DOHH2 (cell line): Measurements from ENCODE around the gene ABLIM1.

Source experiments
- H3F3A ChIP-seq: fragments of 200-600 bp; sonication (generic), shearing (Covaris generic); 2 replicates; pipeline ENCODE4 v1.6.0; 2016; ENCODE audit warnings: antibody characterized with exemption, mild to moderate bottlenecking; ENCODE audit not compliant: control insufficient read depth, insufficient read depth
- H3K27ac ChIP-seq: fragments of 200-600 bp; sonication (generic); 2 replicates; pipeline ENCODE4 v1.5.1; 2014; ENCODE audit warnings: low read depth, mild to moderate bottlenecking, low read length, moderate library complexity
- H3K27me3 ChIP-seq: fragments of 200-600 bp; sonication (generic); 2 replicates; pipeline ENCODE4 v1.6.1; 2014; ENCODE audit warnings: mild to moderate bottlenecking, low read length, mixed read lengths; ENCODE audit not compliant: control insufficient read depth
- H3K36me3 ChIP-seq: fragments of 200-600 bp; sonication (generic); 2 replicates; pipeline ENCODE4 v1.6.1; 2014; ENCODE audit warnings: mild to moderate bottlenecking, low read length, moderate library complexity, mixed read lengths; ENCODE audit not compliant: control insufficient read depth
- H3K4me1 ChIP-seq: fragments of 200-600 bp; sonication (generic); 2 replicates; pipeline ENCODE4 v1.6.1; 2014; ENCODE audit warnings: mild to moderate bottlenecking, low read length, mixed read lengths; ENCODE audit not compliant: control insufficient read depth
- H3K4me2 ChIP-seq: fragments of 200-600 bp; sonication (generic); 2 replicates; pipeline ENCODE4 v1.6.0; 2014; ENCODE audit warnings: mild to moderate bottlenecking, low read length, moderate library complexity
- H3K4me3 ChIP-seq: fragments of 200-600 bp; sonication (generic); 2 replicates; pipeline ENCODE4 v1.5.1; 2014; ENCODE audit warnings: mild to moderate bottlenecking, low read length, mixed read lengths
- H3K79me2 ChIP-seq: fragments of 200-600 bp; sonication (generic); 2 replicates; pipeline ENCODE4 v1.6.1; 2014; ENCODE audit warnings: mild to moderate bottlenecking, low read length, mixed read lengths; ENCODE audit not compliant: control insufficient read depth
- H3K9me2 ChIP-seq: fragments of 200-600 bp; sonication (generic); replicated peaks from 2 replicates; pipeline ENCODE4 v1.6.1; 2014; ENCODE audit warnings: mild to moderate bottlenecking, low read length, mixed read lengths; ENCODE audit not compliant: control insufficient read depth
- H3K9me3 ChIP-seq: fragments of 200-600 bp; sonication (generic); 2 replicates; pipeline ENCODE4 v1.6.1; 2014; ENCODE audit warnings: antibody characterized with exemption, low read length, mixed read lengths; ENCODE audit not compliant: control insufficient read depth, insufficient read depth
- H4K20me1 ChIP-seq: fragments of 200-600 bp; sonication (generic); 2 replicates; pipeline ENCODE4 v1.6.0; 2014; ENCODE audit warnings: low read depth, mild to moderate bottlenecking, antibody characterized with exemption, low read length, moderate library complexity; ENCODE audit not compliant: control insufficient read depth, insufficient read depth
- EZH2phosphoT487 ChIP-seq: fragments of 200-600 bp; sonication (generic); IDR thresholded peaks from 2 replicates; pipeline ENCODE4 v1.6.1; 2017; ENCODE audit warnings: borderline replicate concordance, mild to moderate bottlenecking, antibody characterized with exemption, low read length, moderate library complexity, mixed read lengths
- TF ChIP-seq, protein P1 (sequence below): fragments of 200-600 bp; sonication (generic); IDR thresholded peaks from one replicate; pipeline ENCODE4 v1.5.1; 2014; ENCODE audit warnings: antibody characterized with exemption, mild to moderate bottlenecking, low read depth, low read length; ENCODE audit not compliant: poor library complexity, severe bottlenecking

Gene ABLIM1

DNA sequence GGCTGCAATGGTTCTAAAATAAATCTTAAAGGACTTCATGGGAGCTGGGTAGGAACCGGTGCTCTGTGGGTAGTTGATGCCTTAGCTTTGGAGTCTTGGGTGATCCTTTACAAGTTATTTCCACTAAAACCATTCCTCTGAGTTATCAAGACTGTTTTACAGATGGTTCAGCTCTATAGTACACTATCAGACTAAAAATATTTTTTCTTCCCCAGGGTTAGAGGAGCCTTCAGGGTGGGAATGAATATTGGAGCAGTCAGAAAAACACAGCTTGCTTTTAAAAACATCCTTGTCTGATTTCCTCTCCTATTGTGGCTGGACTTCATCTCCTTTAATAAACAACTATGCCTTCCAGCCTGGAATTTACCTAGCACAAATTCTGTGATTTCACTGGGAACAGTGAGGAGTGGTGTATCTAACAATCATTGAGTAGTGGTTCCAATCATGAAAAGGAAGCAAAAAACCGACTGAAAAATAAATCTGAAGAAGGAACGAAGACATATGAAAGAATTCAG is 151.1 kb downstream of the ABLIM1 start:
- Histone ChIP-seq H3K4me1 (peaks cover 60% of the 10 kb centered on the region), H3F3A (no peaks in the 10 kb centered on the region), H3K79me2 (peaks cover 97% of the 10 kb centered on the region), H3K27me3 (no peaks in the 10 kb centered on the region), H3K36me3 (peaks cover 15% of the 10 kb centered on the region), H4K20me1 (0 out of 2 replicates have a peak, but pooled peaks cover 8% of the 10 kb centered on the region), H3K9me3 (no peaks in the 10 kb centered on the region), H3K4me2 (no peak overlapping the region), H3K27ac (no peak overlapping the region), H3K4me3 (no peak overlapping the region), H3K9me2 (no peaks in the 10 kb centered on the region)
- TF ChIP-seq, protein P1, sequence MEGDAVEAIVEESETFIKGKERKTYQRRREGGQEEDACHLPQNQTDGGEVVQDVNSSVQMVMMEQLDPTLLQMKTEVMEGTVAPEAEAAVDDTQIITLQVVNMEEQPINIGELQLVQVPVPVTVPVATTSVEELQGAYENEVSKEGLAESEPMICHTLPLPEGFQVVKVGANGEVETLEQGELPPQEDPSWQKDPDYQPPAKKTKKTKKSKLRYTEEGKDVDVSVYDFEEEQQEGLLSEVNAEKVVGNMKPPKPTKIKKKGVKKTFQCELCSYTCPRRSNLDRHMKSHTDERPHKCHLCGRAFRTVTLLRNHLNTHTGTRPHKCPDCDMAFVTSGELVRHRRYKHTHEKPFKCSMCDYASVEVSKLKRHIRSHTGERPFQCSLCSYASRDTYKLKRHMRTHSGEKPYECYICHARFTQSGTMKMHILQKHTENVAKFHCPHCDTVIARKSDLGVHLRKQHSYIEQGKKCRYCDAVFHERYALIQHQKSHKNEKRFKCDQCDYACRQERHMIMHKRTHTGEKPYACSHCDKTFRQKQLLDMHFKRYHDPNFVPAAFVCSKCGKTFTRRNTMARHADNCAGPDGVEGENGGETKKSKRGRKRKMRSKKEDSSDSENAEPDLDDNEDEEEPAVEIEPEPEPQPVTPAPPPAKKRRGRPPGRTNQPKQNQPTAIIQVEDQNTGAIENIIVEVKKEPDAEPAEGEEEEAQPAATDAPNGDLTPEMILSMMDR: no peak
- no peak for TF ChIP-seq EZH2phosphoT487

DNA sequence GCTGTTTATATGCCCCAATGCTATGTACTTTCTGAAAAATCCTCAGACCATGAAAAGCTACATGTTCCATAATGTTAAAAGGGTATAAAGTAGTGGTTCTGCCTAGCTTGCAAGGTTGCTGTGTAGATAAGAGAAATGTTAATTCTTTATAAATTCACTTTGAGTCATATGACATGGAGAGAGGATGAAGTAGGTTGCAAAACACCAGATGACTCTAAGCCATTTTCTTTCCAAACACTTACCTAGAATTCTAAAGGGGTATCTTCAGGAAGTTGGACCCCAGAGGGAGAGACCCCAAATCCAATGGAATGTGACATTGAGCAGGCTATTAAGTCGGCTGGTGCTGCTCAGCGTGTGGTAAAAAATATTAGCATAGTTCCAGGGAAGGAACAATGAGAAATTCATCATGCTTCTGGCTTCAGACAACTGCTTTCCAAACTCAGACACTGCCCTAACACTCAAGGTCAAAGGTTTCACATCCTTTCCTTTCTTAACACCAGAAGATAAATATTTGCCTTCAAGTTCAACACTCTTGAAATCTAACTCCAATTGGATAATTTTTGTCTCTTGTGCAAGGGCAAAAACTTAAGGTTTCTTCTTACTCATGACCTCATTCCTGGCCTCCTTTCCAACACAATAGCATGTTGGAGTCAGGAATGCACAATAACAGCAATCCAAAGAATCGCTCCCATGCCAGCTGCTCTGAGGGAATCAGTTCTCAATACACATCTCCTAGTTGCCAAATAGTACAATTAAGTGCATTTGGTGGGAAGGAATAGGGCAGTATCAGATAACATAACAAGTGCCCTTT is 153.1 kb downstream of the ABLIM1 start:
- H3F3A ChIP-seq: peaks cover 4% of the 10 kb centered on the region
- H3K79me2 ChIP-seq: peaks cover 97% of the 10 kb centered on the region
- no peak overlapping the region for H3K27ac ChIP-seq
- H4K20me1 ChIP-seq: 0 out of 2 replicates have a peak, but pooled peaks cover 8% of the 10 kb centered on the region
- no peaks in the 10 kb centered on the region for H3K27me3 ChIP-seq
- no peak overlapping the region for H3K4me3 ChIP-seq
- peaks cover 75% of the 10 kb centered on the region for H3K4me1 ChIP-seq
- H3K9me2 ChIP-seq: no peaks in the 10 kb centered on the region
- TF ChIP-seq, protein P1: no peak
- no peak for TF ChIP-seq EZH2phosphoT487
- no peak overlapping the region for H3K4me2 ChIP-seq
- H3K36me3 ChIP-seq: peaks cover 15% of the 10 kb centered on the region; the same call in 1 of the 2 replicates
- H3K9me3 ChIP-seq: no peaks in the 10 kb centered on the region

DNA sequence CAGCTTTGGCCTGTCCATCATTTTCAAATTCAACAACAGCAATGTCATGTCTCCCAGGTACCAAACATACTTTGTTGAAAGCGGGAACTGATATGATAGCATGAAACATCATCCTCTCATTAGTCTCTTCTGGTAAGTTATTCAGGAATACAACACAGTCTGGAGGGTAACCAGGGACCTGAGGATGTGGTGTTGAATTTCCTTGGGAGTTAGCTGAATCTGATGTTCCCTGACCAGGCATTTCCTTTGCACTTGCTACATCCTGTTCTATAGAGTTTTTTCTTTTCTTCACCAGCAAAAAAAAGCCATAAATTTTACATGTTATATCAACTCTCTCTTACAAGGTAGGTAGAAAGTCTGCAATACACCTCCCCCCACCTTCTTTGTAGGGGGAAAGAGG is 156.0 kb downstream of the ABLIM1 start:
- H3K79me2 ChIP-seq: peaks cover 82% of the 10 kb centered on the region
- H3K4me3 ChIP-seq: no peak overlapping the region
- H3K27me3 ChIP-seq: no peaks in the 10 kb centered on the region
- H3F3A ChIP-seq: peaks cover 30% of the 10 kb centered on the region
- no peak for TF ChIP-seq EZH2phosphoT487
- TF ChIP-seq, protein P1: no peak
- H3K27ac ChIP-seq: no peak overlapping the region
- H3K4me2 ChIP-seq: no peak overlapping the region
- no peaks in the 10 kb centered on the region for H3K9me3 ChIP-seq
- peaks cover 76% of the 10 kb centered on the region for H3K4me1 ChIP-seq
- peaks cover 7% of the 10 kb centered on the region; the same call in 1 of the 2 replicates for H3K36me3 ChIP-seq
- H3K9me2 ChIP-seq: no peaks in the 10 kb centered on the region
- no peaks in the 10 kb centered on the region for H4K20me1 ChIP-seq
